ENCODE results near the gene ETFDH.

Gene ETFDH

DNA sequence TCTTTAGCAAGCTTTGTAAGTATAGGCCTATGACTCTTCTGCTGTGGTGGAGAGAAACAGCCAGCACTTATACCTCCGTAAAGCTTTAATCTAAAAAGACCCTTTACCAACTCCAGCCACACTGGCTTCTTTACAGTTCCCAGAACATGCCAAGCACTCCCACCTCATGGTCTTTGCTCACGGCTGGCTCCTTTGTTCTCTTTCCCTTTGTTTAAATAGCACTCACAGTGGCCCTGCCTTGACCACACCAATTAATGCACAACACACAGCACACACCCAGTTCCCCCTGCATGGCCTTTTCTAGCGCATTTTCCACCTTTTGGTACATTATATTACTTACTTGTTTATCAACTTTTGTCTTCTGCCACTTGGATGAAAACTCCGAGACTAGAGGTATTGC is 32.2 kb downstream of the ETFDH start:
- TF ChIP-seq, protein P1, sequence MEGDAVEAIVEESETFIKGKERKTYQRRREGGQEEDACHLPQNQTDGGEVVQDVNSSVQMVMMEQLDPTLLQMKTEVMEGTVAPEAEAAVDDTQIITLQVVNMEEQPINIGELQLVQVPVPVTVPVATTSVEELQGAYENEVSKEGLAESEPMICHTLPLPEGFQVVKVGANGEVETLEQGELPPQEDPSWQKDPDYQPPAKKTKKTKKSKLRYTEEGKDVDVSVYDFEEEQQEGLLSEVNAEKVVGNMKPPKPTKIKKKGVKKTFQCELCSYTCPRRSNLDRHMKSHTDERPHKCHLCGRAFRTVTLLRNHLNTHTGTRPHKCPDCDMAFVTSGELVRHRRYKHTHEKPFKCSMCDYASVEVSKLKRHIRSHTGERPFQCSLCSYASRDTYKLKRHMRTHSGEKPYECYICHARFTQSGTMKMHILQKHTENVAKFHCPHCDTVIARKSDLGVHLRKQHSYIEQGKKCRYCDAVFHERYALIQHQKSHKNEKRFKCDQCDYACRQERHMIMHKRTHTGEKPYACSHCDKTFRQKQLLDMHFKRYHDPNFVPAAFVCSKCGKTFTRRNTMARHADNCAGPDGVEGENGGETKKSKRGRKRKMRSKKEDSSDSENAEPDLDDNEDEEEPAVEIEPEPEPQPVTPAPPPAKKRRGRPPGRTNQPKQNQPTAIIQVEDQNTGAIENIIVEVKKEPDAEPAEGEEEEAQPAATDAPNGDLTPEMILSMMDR (IDR thresholded peaks at IDR 0.05): no peak

DNA sequence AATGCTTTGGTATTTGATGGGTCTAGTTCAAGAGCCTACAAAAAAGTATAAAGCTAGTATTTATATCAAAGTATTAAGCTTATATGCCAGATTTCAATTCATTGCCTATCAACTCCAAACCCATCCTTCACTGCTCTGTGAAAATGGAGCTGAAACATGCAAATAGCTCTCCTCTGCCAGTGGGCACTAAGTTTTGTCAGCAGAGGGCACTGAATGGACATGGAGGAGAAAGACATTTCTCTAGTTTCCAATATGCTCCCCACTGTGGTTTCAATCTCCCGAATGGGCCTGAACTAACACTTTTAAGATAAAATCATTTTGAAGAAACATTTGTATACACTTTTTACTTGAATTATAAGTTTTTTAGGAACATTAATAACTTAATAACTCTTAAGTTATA is 38.7 kb downstream of the ETFDH start:
- TF ChIP-seq, protein P1 (IDR thresholded peaks at IDR 0.05): peak; percentile 37; the same call in 1 of the 2 replicates

DNA sequence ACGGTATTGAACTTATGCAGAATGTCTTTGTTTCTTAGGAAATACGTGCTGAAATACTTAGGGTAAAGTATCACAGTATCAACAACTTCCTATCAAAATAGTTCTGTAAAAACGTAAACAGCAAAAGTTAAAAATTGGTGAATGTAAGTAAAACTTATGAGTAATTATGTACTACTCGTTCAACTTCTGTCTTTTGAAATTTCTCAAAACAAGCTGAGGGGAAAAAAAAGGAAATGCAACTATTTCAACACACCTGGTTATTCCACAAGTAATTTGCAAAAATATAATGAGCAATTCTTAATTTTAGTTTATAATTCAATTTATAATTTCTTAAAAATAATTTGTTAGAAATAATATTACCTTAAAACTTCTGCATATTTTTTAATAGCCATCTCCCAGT is 42.8 kb downstream of the ETFDH start:
- TF ChIP-seq, protein P1 (IDR thresholded peaks at IDR 0.05): no peak

DNA sequence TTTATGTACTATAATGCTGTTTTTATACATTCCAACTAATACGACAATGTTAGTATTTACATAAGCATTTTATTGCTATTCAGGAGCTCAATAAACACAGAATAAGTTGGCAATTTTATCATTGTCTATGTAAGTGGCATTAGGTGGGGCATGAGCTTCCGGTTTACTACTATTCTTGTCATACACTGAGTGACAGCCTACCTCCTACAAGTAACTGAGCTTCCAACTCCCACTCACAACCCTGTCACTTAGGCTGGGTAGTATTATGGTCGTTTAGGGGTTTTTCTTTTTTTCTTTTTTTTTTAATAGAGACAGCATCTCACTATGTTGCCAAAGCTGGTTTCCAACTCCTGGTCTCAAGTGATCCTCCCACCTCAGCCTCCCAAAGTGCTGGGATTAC is 43.7 kb downstream of the ETFDH start:
- TF ChIP-seq, protein P1 (IDR thresholded peaks at IDR 0.05): no peak

DNA sequence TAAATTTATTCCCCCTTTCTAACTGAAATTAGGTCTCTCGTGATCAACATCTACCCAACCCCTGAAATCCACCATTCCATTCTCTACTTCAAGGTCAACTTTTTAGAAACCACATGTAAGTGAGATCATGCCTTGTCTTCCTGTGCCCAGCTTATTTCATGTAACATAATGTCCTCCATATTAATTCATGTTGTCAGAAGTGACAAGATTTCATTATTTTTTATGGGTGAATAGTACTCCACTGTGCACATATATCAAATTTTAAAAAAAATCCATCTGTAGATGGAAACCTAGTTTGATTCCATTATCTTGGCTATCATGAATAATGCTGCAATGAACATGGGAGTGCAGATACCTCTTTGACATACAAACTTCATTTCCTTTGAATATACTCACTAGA is 49.6 kb downstream of the ETFDH start:
- TF ChIP-seq, protein P1 (IDR thresholded peaks at IDR 0.05): no peak

DNA sequence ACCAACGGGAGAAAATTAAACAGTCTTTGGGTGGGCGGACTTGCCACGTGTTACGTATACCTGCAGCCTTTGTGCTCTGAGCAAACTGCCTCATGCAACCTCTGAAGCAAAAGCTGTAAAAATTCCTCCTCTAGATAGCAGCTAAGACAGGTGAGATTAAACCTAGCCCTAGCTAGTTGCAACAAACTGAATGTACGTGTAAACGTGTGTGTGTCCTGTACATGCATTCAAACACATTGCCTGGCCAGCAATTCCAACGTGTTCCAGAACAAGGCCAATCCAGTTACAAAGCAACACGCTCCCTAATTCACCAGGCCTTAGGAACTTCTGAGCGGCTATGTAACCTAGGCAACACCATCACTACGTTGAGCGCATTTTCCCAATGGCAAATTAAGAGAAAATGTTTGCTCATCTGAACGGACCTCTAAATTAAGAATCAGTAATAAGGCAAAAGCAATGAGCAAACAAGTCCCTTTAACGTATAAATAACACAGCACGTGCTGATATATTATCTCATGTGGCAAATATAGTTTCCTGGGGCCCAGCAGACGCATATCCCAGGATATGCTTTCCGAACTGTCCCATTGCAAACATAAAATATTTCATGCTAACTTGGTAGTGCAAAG is 50.3 kb downstream of the ETFDH start:
- TF ChIP-seq, protein P1 (IDR thresholded peaks at IDR 0.05): no peak

DNA sequence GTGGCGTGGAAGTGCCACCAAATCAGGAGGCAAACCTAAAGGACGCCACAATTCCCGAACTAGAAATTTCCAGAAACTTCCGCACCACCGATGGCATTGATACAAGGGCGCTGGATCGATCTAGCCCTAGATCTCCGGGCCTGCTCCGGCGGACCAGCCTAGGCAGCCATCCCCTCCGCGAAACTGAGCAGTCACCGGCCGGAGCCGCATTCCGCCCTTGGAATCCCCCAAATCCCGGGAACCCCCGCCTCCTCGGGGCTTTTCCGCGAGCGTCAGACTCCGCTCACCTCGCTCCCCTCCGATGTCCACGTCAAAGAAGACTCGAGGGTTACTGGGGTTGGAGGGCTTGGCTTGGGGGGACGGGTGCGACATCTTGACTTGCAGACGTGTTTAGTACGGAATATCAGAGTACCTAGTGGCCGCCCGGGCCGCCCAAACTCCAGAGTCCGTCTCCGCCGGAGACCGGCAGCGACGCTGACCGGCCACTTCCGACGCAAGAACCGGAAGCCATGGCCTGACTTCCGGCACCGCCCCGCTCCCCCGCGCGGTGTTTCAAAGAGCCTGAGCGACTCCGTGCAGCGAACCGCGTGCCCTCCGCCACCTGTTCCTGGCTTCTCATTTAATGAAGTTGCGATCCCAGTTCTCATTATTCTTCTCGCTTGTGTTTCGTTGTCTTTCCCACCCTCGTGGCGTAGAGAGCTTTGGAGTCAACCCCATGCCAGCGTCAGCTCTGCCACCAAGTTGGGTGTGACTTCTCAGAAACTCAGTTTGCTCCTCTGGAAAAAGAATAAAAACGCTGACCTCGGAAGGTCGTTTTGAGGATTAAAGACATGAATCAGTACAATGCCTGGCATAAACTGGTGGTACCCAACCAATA is 51.1 kb downstream of the ETFDH start, which contains the start of gene PPID:
Gene PPID (minus strand): TSS at position 480 of the 877 bp plus-strand sequence. CDS start 108 bp downstream, at position 372.
- TF ChIP-seq, protein P1 (IDR thresholded peaks at IDR 0.05): no peak

Data from LNCAP (cell line).